ENCODE results near the gene STARD10.
"Not testable (repeated sequence)": the region's sequence is repeated elsewhere in the genome, so short reads cannot be mapped to it uniquely, and the experiment has no call there.

STARD10 gene

DNA sequence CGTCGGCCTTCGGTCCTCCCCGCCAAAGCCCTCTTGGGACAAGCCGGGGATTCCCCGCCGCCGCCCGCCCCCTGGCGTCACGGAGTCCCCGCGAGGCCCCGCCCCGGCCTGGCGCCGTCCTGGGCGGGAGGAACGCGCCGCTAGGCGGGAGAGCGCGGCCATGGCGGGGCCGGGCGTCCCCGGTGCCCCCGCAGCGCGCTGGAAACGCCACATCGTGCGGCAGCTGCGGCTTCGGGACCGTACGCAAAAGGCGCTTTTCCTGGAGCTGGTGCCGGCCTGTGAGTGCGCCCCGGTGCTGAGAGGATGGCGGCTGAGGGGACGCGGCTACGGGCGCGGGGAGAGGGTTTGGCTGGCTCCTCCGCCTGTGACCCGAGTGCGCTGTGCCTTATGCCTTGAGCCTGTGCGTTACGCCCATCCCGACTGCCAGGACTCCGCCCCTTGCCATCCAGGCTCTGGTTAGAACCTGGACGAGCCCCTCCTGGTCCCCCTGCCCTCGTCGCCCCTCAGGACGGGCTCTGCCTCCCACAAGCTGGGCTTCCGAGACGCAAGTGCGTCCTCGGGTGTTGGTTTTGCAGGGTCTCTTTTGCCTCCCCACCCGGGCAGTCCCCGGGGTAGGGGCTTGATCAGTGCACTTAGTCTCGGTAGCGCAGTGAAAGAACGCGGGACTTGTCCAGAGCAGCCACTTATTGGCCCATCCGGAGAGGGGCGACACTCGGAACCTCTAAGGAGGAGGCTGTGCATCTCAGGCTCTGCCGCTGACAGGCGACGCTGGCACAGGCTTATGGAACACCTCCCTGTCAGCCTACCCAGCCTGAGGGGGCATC lies 20.7 kb upstream of the STARD10 start, which contains the start of gene ATG16L2:
TSS of gene ATG16L2 (plus strand) at position 126 of the 824 bp plus-strand sequence. CDS start at position 161, 35 bp downstream.
- Histone ChIP-seq H3K4me2 (ENCODE audit: low read length) (peak within 1 kb of the TSS; percentile 86), H3K4me3 (ENCODE audit: low read length) (peak within 1 kb of the TSS; percentile 98), H3K9ac (ENCODE audit: low read depth, low read length) (peak within 1 kb of the TSS; percentile 98), H3K4me1 (ENCODE audit: control insufficient read depth, insufficient read depth, low read length) (peaks cover 30% of the 10 kb centered on the region), H3K36me3 (ENCODE audit: insufficient read depth, low read length) (peaks cover 4% of the 10 kb centered on the region), H3K27me3 (ENCODE audit: control insufficient read depth, insufficient read depth, low read length) (no peaks in the 10 kb centered on the region), H3K9me3 (replicated peaks; ENCODE audit: low read length) (no peaks in the 10 kb centered on the region)

DNA sequence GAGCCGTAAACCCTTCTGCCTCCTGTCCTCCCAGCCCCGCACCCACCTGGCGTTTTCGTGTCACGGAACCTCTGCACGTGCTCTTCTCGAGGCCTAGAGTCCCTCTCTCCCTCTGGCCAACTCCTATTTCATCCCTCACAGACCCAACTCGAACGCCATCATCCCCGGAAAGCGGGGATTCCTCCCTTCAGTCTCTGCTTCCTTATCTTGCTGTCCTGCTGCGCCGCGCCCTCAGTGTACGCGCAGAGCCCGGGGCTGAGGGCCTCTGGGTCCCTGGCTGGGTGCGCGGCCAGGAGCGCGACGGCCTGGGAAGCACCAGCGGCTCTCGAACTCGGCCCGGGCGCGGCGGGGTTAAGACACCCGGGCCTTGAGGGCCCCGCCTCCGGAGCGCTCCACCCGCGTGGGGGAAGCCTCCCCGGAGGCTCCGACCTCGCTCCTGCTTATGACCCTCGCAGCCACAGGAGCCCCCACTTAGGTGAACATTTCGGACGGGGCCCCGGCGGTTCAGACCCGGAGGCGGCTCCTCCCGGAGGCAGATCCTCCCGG lies 20.0 kb upstream of the STARD10 start:
- peaks cover 9% of the 10 kb centered on the region for H3K36me3 ChIP-seq (ENCODE audit: insufficient read depth, low read length)
- H3K27me3 ChIP-seq (ENCODE audit: control insufficient read depth, insufficient read depth, low read length) = no peaks in the 10 kb centered on the region
- peak overlapping the region; percentile 86 for H3K4me2 ChIP-seq (ENCODE audit: low read length)

DNA sequence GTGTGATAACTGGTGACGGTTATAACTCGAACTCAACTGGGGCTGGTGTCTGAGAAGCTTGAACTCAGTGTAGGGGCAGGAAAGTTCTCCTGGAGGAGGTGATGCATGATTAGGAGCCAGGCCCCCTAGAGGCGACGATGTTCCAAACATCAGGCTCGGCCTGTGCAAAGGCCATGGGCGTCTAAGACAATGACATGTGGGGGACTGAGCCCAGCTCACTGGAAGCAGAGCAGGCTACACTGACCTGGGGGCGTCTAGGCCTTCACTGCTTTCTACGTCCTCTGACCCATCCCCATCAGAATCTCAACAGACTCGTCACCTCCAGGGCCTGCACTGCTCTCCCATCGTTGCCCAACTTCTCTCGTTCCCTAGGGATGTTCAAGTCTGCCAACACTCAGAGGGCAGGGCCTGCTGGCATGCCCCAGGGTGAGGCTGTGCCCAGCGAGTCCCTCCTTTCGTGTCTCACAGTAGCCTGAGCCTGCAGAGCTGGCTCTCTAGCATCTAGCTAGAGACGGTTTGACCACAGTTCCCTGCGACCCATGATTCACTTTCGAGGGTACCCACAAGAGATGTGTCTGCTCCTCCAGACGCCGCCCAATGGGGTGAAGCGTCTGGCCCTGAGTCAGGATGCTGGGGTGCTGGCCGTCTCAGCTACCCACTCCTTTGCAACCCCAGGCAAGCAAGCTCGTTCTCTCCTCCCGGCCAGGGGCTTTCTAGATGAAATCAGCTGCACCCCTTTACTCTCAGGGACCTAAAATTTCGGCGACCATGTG lies 19.3 kb upstream of the STARD10 start:
- Histone ChIP-seq H3K9me3 (replicated peaks; ENCODE audit: low read length) (no peaks in the 10 kb centered on the region), H3K4me2 (ENCODE audit: low read length) (peak overlapping the region; percentile 86), H3K27me3 (ENCODE audit: control insufficient read depth, insufficient read depth, low read length) (no peaks in the 10 kb centered on the region), H3K36me3 (ENCODE audit: insufficient read depth, low read length) (peaks cover 9% of the 10 kb centered on the region), H3K4me3 (ENCODE audit: low read length) (peak overlapping the region; percentile 98), H3K4me1 (ENCODE audit: control insufficient read depth, insufficient read depth, low read length) (peaks cover 30% of the 10 kb centered on the region), H3K9ac (ENCODE audit: low read depth, low read length) (peak overlapping the region; percentile 98)

More for the DNA sequence above, 20.0 kb upstream of the STARD10 start:
- peak overlapping the region; percentile 98 for H3K4me3 ChIP-seq (ENCODE audit: low read length)
- H3K9ac ChIP-seq (ENCODE audit: low read depth, low read length) = peak overlapping the region; percentile 98
- no peaks in the 10 kb centered on the region for H3K9me3 ChIP-seq (replicated peaks; ENCODE audit: low read length)
- peaks cover 30% of the 10 kb centered on the region for H3K4me1 ChIP-seq (ENCODE audit: control insufficient read depth, insufficient read depth, low read length)

DNA sequence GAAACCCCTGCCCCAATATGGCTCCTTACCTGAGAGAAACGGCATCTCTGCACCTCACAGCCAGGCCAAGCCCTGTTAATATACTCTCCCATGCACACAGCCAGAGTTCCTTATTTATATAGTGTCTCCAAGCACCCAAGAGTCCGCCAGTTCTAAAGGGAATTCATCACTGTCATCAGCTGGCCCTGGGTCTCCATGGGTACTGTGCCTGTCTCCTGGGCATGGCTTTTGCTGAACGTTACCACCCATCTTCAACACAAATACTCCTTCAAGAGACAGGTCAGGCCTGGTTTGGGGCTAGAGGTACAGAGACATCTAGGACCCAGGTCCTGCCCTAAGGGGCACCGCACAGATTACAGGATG lies 18.7 kb upstream of the STARD10 start:
- H3K4me3 ChIP-seq (ENCODE audit: low read length) = peak overlapping the region; percentile 98
- H3K4me2 ChIP-seq (ENCODE audit: low read length) = peak overlapping the region; percentile 86
- peak overlapping the region; percentile 98 for H3K9ac ChIP-seq (ENCODE audit: low read depth, low read length)

DNA sequence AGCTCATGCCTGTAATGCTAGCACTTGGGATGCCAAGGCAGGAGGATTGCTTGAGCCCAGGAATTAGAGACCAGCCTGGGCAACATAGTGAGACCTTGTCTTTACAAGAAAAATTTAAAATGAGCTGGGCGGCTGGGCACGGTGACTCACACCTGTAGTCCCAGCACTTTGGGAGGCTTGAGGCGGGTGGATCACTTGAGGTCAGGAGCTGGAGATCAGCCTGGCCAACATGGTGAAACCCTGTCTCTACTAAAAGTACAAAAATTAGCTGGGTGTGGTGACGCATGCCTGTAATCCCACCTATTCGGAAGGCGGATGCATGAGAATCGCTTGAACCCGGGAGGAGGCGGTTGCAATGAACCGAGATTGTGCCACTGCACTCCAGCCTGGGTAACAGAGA lies 17.8 kb upstream of the STARD10 start:
- H3K27me3 ChIP-seq (ENCODE audit: control insufficient read depth, insufficient read depth, low read length); H3K36me3 ChIP-seq (ENCODE audit: insufficient read depth, low read length); H3K9me3 ChIP-seq (replicated peaks; ENCODE audit: low read length); H3K9ac ChIP-seq (ENCODE audit: low read depth, low read length): not testable (repeated sequence)
- Histone ChIP-seq H3K4me3 (ENCODE audit: low read length) (peak overlapping the region; percentile 98), H3K4me2 (ENCODE audit: low read length) (peak overlapping the region; percentile 47), H3K4me1 (ENCODE audit: control insufficient read depth, insufficient read depth, low read length) (peaks cover 33% of the 10 kb centered on the region)

More for the DNA sequence above, 18.7 kb upstream of the STARD10 start:
- peaks cover 5% of the 10 kb centered on the region for H3K36me3 ChIP-seq (ENCODE audit: insufficient read depth, low read length)
- H3K9me3 ChIP-seq (replicated peaks; ENCODE audit: low read length) = no peaks in the 10 kb centered on the region
- H3K4me1 ChIP-seq (ENCODE audit: control insufficient read depth, insufficient read depth, low read length) = peaks cover 30% of the 10 kb centered on the region
- no peaks in the 10 kb centered on the region for H3K27me3 ChIP-seq (ENCODE audit: control insufficient read depth, insufficient read depth, low read length)

DNA sequence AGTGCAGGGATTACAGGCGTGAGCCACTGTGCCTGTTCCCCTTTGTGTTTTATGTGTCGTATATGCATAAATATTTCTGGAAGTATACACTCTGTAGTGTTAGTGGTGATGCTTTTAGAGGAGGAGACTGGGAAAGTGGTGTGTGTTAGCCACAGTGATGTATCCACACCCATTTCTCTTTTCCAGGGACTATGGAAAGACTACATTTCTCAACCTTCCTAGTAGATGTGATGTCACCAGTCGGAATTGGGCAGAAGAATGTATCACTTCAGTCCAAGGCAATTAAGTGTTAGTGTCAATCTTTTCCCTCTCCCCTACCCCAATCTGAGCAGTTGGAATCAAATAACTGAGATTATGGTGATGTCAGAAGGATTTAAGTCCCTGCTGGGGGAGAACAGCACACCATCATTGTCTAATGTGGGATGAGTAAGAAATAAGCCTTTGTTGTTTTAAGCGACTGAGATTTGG lies 14.5 kb upstream of the STARD10 start:
- Histone ChIP-seq H3K9me3 (replicated peaks; ENCODE audit: low read length) (no peaks in the 10 kb centered on the region), H3K9ac (ENCODE audit: low read depth, low read length) (no peak overlapping the region), H3K4me1 (ENCODE audit: control insufficient read depth, insufficient read depth, low read length) (peaks cover 13% of the 10 kb centered on the region)

DNA sequence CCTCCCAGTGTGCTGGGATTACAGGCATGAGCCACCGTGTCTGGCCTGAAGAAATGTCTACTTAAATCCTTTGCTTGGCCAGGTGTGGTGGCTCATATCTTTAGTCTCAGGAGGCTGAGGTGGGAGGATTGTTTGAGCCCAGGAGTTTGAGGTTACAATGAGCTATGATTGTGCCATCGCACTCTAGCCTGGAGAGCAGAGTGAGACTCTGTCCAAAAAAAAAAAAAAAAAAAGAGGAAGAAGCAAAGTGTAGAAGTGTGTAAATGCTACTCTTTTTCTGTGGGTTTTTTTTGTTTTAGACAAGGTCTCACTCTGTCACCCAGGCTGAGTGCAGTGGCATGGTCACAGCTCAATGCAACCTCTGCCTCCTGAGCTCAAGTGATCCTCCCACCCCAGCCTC lies 13.9 kb upstream of the STARD10 start:
- no peaks in the 10 kb centered on the region for H3K9me3 ChIP-seq (replicated peaks; ENCODE audit: low read length)
- H3K4me1 ChIP-seq (ENCODE audit: control insufficient read depth, insufficient read depth, low read length) = peaks cover 9% of the 10 kb centered on the region
- H3K4me3 ChIP-seq (ENCODE audit: low read length) = no peak overlapping the region
- no peak overlapping the region for H3K9ac ChIP-seq (ENCODE audit: low read depth, low read length)
- H3K27me3 ChIP-seq (ENCODE audit: control insufficient read depth, insufficient read depth, low read length) = no peaks in the 10 kb centered on the region
- H3K36me3 ChIP-seq (ENCODE audit: insufficient read depth, low read length) = peaks cover 5% of the 10 kb centered on the region
- no peak overlapping the region for H3K4me2 ChIP-seq (ENCODE audit: low read length)

More for the DNA sequence above, 14.5 kb upstream of the STARD10 start:
- Histone ChIP-seq H3K27me3 (ENCODE audit: control insufficient read depth, insufficient read depth, low read length) (no peaks in the 10 kb centered on the region), H3K4me2 (ENCODE audit: low read length) (no peak overlapping the region), H3K4me3 (ENCODE audit: low read length) (no peak overlapping the region), H3K36me3 (ENCODE audit: insufficient read depth, low read length) (peaks cover 5% of the 10 kb centered on the region)

DNA sequence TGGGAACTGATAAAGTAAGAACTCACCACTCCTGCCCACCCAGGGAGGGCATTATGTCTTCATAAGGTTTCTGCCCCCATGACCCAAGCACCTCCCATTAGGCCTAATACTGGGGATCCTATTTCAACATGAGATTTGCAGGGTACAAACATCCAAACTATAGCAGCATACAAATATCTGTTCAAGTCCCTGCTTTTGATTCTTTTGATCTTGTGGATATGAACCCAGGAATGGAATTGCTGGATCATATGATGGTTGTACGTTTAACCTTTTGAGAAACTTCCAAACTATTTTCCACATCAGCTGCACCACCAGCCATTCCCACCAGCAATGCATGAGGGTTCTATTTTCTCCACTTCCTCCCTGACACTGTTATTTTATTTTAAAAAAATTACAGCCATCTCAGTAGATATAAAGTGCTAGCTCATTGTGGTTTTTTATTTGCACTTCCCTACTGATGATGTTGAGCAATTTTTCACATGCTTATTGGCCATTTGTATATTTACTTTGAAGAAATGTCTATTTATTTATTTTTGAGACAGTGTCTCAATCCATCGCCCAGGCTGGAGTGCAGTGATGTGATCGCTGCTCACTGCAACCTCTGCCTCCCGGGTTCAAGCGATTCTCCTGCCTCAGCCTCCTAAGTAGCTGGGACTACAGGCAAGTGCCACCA lies 13.3 kb upstream of the STARD10 start:
- Histone ChIP-seq H3K4me3 (ENCODE audit: low read length) (no peak overlapping the region), H3K4me2 (ENCODE audit: low read length) (no peak overlapping the region), H3K4me1 (ENCODE audit: control insufficient read depth, insufficient read depth, low read length) (peaks cover 3% of the 10 kb centered on the region), H3K36me3 (ENCODE audit: insufficient read depth, low read length) (peaks cover 5% of the 10 kb centered on the region), H3K27me3 (ENCODE audit: control insufficient read depth, insufficient read depth, low read length) (no peaks in the 10 kb centered on the region), H3K9me3 (replicated peaks; ENCODE audit: low read length) (no peaks in the 10 kb centered on the region), H3K9ac (ENCODE audit: low read depth, low read length) (no peak overlapping the region)

DNA sequence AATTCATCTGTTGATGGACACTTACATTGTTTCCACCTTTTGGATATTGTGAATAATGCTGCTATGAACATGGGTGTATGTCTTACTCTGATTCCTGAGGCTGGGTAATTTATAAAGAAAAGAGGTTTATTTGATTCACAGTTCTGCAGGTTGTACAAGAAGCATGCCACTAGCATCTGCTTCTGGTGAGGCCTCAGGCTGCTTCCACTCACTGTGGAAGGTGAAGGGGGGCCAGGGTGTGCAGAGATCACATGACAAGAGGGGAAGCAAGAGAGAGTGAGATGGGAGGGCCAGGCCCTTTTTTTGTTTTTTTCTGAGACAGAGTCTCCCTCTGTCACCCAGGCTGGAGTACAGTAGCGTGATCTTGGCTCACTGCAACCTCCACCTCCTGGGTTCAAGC lies 12.5 kb upstream of the STARD10 start:
- not testable (repeated sequence) for H3K36me3 ChIP-seq (ENCODE audit: insufficient read depth, low read length); H3K27me3 ChIP-seq (ENCODE audit: control insufficient read depth, insufficient read depth, low read length); H3K9ac ChIP-seq (ENCODE audit: low read depth, low read length); H3K4me2 ChIP-seq (ENCODE audit: low read length); H3K9me3 ChIP-seq (replicated peaks; ENCODE audit: low read length); H3K4me1 ChIP-seq (ENCODE audit: control insufficient read depth, insufficient read depth, low read length); H3K4me3 ChIP-seq (ENCODE audit: low read length)

DNA sequence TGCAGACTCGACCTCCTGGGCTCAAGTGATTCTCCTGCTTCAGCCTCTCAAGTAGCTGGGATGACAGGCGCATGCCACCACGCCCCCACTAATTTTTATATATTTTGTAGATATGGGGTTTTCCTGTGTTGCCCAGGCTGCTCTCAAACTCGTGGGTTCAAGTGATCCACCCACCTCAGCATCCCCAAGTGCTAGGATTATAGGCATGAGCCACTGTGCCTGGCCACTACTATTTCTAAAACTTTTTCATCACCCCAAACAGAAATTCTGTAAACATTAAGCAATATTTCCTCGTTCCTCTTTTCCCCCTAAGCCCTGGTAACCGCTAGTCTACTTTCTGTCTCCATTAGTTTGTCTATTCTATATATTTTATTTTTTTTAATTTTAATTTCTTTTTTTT lies 11.4 kb upstream of the STARD10 start:
- Histone ChIP-seq H3K4me1 (ENCODE audit: control insufficient read depth, insufficient read depth, low read length) (peaks cover 3% of the 10 kb centered on the region), H3K36me3 (ENCODE audit: insufficient read depth, low read length) (peaks cover 5% of the 10 kb centered on the region), H3K4me2 (ENCODE audit: low read length) (no peak overlapping the region), H3K4me3 (ENCODE audit: low read length) (no peak overlapping the region), H3K9ac (ENCODE audit: low read depth, low read length) (no peak overlapping the region), H3K9me3 (replicated peaks; ENCODE audit: low read length) (no peaks in the 10 kb centered on the region), H3K27me3 (ENCODE audit: control insufficient read depth, insufficient read depth, low read length) (no peaks in the 10 kb centered on the region)

DNA sequence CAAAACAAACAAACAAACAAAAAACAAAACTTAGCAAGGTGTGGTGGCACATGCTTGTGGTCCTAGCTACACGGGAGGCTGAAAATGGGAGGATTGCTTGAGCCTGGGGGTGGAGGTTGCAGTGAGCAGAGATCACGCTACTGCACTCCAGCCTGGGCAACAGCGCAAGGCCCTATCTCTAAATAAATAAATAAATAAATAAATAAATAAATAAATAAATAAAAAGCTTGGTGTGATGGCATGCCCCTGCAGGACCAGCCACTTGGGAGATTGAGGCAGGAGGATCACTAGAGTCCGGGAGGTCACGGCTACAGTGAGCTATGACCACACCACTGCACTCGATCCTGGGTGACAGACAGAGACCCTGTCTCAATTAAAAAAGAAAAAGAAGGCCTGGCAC lies 9.0 kb upstream of the STARD10 start:
- H3K4me2 ChIP-seq (ENCODE audit: low read length) = no peak overlapping the region
- H3K27me3 ChIP-seq (ENCODE audit: control insufficient read depth, insufficient read depth, low read length) = no peaks in the 10 kb centered on the region
- no peak overlapping the region for H3K4me3 ChIP-seq (ENCODE audit: low read length)
- H3K4me1 ChIP-seq (ENCODE audit: control insufficient read depth, insufficient read depth, low read length) = peaks cover 3% of the 10 kb centered on the region
- H3K36me3 ChIP-seq (ENCODE audit: insufficient read depth, low read length) = no peaks in the 10 kb centered on the region
- H3K9me3 ChIP-seq (replicated peaks; ENCODE audit: low read length) = no peaks in the 10 kb centered on the region
- H3K9ac ChIP-seq (ENCODE audit: low read depth, low read length) = no peak overlapping the region
